Activated T-helper 2 cell treated with anti-CD3 and anti-CD28 coated beads, Interferon-gamma antibody, Interleukin-2, Interleukin-4, amounts not matched to agents 10 μg/mL and 5 μg/mL and 100 μg/mL, durations not matched to agents 14 hours and 24 hours and 36 hours (primary cell): ENCODE results near the gene CTNNA2. TPM values are rescaled to one million over a fixed set of nuclear protein-coding genes. Genes with fewer than 3 reads are reported as not detected.

Source experiments
- DNase-seq: peaks from one replicate; pipeline ENCODE4 v3.0.0; 2021; ENCODE audit warnings: low spot score
- H3K27ac Mint-ChIP-seq: one replicate; pipeline ENCODE4 v1.8.0; 2021; ENCODE audit warnings: mixed read lengths
- H3K27me3 Mint-ChIP-seq: one replicate; pipeline ENCODE4 v1.8.0; 2021; ENCODE audit warnings: low read depth, mixed read lengths
- H3K36me3 Mint-ChIP-seq: one replicate; pipeline ENCODE4 v1.8.0; 2021; ENCODE audit warnings: low read depth, mixed read lengths
- H3K4me1 Mint-ChIP-seq: one replicate; pipeline ENCODE4 v1.8.0; 2021; ENCODE audit warnings: low read depth, mixed read lengths
- H3K4me3 Mint-ChIP-seq: one replicate; pipeline ENCODE4 v1.8.0; 2021; ENCODE audit warnings: low read depth, mild to moderate bottlenecking, moderate library complexity, mixed read lengths
- H3K9me3 Mint-ChIP-seq: one replicate; pipeline ENCODE4 v1.8.0; 2021; ENCODE audit warnings: mixed read lengths
- intact Hi-C: fragments of 100-400 bp; cut with micrococcal nuclease; formaldehyde crosslinking; loops from one replicate; pipeline ENCODE4 v1.15.1; 2023
- total RNA-seq: library from RNA; stranded (reverse); gene quantifications from 2 replicates; pipeline ENCODE4 v1.2.3, GENCODE V29; 2022

The CTNNA2 gene
- total RNA-seq, 1 donor from 2014 or later, result not detected

DNA sequence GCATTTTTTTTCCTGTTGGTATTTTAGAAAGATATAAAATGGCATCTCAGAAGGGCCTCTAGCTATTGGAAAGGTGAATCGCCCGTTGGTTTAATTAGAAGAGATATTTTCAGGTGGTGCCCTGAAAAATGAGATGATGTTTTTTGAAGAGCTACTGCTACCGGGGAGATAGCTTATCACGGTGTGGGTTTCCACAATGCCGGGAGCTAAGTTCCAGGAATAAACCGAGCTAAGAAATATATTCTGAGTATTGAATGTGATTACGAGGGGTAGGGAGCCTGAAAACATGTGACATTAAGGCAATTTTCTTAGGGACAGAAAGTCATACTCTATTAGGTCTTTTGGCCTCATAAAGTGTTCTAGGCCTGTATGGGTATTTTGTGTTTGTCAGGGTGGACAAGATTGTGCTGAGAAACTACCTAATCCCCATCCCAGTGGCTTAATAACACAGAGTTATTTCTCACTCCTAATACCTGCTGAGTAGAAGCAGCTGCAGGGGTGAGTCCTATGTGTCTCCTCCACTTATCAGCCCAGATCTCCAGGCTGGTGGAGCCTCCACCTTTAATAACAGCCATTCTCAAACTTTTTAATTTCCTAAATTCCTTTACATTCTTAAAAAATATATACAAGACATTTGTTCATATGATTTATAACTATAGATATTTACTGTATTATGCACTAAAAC is 641.5 kb downstream of the CTNNA2 start:
- no peaks in the 10 kb centered on the region for H3K36me3 Mint-ChIP-seq
- H3K27me3 Mint-ChIP-seq, result no peaks in the 10 kb centered on the region
- DNase-seq, result no peak
- intact Hi-C loops, result no loop called here
- H3K4me3 Mint-ChIP-seq, result no peak overlapping the region
- H3K27ac Mint-ChIP-seq, result no peak overlapping the region
- H3K9me3 Mint-ChIP-seq, result peaks cover 4% of the 10 kb centered on the region
- H3K4me1 Mint-ChIP-seq, result no peaks in the 10 kb centered on the region

DNA sequence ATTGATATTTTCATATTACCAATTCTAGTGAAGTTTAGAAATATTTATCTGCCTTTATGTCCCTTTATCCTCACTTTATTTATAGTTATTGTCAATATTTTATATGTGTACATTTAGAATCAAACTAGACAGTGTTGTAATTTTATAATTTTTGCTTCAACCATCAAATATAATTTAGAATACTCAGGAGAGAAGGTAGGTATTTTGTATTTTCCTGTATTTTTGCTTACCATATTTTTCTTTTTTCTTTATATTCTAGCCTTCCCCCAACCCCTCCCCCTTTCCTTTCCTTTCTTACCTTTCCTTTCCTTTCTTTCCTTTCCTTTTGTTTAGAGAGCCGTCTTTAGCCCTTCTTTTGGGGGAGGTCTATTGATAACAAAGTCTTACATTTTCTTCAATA is 651.5 kb downstream of the CTNNA2 start:
- Mint-ChIP-seq H3K9me3 (no peaks in the 10 kb centered on the region), H3K27me3 (no peaks in the 10 kb centered on the region), H3K27ac (no peak overlapping the region), H3K4me3 (no peak overlapping the region), H3K4me1 (no peaks in the 10 kb centered on the region), H3K36me3 (no peaks in the 10 kb centered on the region)
- intact Hi-C loops, result no loop called here
- no peak for DNase-seq

DNA sequence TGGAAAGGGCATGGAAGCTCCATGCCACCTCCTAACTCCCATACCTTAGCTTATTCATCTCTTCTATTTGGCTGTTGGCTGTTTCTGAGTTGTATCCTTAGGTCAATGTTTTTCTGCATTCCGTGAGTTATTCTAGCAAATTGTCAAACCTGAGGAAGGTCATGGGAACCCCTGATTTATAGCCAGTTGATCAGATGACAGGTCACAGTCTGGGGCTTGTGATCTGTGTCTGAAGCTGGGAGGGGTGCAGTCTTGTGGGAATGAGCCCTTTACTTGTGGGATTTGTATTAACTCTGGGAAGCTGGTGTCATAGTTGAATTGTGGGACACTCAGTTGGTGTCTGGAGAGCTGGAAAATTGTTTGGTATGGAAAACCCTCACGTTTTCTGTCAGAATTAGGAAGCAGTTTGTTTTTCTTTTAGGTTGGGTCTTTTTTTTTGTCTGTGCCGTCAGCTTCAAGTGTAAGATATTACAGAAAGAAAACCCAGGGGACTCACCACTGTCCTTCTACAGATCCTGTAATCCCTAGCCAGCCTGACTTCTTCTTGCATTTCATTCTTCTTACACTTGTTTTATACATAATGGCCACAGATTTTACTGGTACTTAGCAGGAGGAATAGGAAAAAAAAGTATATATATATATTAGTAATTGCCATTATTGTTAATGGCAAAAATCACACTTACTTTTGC is 653.8 kb downstream of the CTNNA2 start:
- H3K9me3 Mint-ChIP-seq, result peaks cover 2% of the 10 kb centered on the region
- H3K4me1 Mint-ChIP-seq, result no peaks in the 10 kb centered on the region
- H3K4me3 Mint-ChIP-seq, result no peak overlapping the region
- intact Hi-C loops, result no loop called here
- no peak for DNase-seq
- H3K27me3 Mint-ChIP-seq, result no peaks in the 10 kb centered on the region
- no peak overlapping the region for H3K27ac Mint-ChIP-seq
- H3K36me3 Mint-ChIP-seq, result no peaks in the 10 kb centered on the region

DNA sequence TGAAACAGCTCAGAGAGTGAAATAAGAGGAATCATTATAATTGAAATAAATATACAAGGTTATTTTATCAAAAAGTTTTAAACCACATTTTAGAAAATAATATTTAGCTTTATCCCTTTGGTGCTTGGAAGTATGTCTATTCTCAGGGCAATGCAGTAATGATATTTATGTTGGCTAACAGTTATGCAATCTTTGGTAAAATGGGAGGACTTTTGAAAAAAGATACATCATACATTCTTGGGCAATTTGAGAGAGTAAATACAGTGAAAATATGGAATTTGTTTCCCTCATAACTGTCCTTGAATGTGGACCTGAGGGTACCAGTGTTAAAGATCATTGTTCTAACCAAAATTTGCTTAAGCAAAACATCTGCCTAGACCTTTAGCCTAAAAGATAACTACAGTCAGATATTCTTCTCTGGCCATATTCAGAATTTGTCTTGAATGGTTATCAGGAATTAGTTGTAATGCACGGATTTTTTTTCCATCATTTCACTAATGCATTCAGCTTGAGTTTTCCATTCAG is 654.5 kb downstream of the CTNNA2 start:
- Mint-ChIP-seq H3K4me3 (no peak overlapping the region), H3K4me1 (no peaks in the 10 kb centered on the region), H3K27me3 (no peaks in the 10 kb centered on the region), H3K36me3 (no peaks in the 10 kb centered on the region), H3K9me3 (peaks cover 6% of the 10 kb centered on the region), H3K27ac (no peak overlapping the region)
- intact Hi-C loops, result no loop called here
- no peak for DNase-seq

DNA sequence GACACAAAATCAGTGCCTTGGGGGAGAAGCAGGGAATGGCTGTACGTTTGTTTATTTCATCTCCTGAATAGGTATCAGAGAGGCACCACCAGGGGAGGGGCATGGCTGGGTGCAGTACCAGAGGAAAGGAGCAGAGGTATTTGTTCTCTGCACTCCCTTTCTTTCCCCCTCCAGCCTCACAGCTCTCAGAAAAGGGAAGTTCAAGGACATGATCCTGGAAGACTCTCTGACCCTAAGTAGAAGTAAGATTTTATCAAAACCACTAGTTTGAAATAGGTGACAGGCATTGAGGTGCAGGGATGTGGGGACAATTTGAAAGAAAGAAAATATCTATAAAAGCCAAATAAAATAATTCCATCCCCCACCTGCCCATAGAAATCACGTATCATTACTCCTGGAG is 655.2 kb downstream of the CTNNA2 start:
- DNase-seq, result no peak
- no peak overlapping the region for H3K27ac Mint-ChIP-seq
- H3K4me3 Mint-ChIP-seq, result no peak overlapping the region
- peaks cover 11% of the 10 kb centered on the region for H3K9me3 Mint-ChIP-seq
- no peaks in the 10 kb centered on the region for H3K27me3 Mint-ChIP-seq
- H3K36me3 Mint-ChIP-seq, result no peaks in the 10 kb centered on the region
- intact Hi-C loops, result no loop called here
- no peaks in the 10 kb centered on the region for H3K4me1 Mint-ChIP-seq

DNA sequence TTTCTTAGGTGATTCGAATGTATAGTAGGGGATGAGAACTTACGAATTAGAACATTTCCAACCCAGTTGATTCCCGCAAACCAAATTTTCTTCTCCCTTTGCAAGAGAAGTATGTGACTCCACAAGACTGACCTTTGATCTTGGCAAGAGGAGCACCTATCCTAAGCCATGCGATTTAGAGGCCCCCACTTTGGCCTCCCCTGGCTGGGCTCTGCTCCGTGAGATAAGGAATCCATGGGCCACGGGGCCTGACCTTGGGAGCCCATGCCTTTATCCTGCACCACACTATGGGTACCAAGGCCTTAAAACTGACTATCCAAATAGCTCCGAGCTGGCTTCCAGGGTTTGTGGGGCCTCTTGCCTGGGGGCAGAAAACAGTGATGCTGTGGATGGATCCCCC is 656.0 kb downstream of the CTNNA2 start:
- no peak for DNase-seq
- no peaks in the 10 kb centered on the region for H3K4me1 Mint-ChIP-seq
- H3K4me3 Mint-ChIP-seq, result no peak overlapping the region
- H3K27me3 Mint-ChIP-seq, result no peaks in the 10 kb centered on the region
- intact Hi-C loops, result no loop called here
- H3K36me3 Mint-ChIP-seq, result no peaks in the 10 kb centered on the region
- H3K27ac Mint-ChIP-seq, result no peak overlapping the region
- H3K9me3 Mint-ChIP-seq, result peaks cover 17% of the 10 kb centered on the region

DNA sequence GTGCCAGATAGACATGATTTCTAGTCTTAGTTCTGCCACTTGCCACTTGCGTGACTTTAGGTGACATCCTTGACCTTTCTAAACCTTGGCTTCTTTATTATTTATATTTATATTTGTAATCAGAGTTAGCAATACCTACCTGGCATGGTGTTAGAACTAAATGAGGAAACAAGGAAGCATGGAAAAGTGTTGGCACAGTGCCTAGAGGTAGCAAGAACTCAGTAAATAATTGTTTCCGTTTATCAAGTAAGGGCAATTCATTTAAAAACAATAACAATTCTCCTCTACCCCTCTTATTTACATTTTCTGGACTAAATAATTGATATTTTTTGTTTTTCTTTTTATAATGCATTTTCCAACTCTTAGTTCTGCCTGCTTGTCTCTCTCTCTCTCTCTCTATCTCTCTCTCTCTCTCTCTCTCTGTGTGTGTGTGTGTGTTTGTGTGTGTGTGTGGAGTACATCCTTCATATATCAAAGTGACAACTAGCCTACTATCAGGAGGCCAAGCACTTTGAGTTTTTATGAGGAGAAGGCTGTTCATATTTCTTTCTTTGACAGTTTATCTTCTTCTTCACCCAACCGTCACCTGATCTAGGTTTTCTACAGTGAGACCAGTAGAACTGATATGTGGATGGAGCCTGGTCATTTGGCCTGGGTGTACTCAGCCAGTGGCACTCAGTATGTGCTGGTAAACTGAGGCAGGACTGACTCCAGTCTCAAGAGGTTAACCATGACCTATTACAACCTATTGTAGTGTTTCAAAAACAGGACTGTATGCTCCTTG is 657.2 kb downstream of the CTNNA2 start:
- H3K27ac Mint-ChIP-seq, result no peak overlapping the region
- H3K27me3 Mint-ChIP-seq, result no peaks in the 10 kb centered on the region
- intact Hi-C loops, result no loop called here
- peaks cover 22% of the 10 kb centered on the region for H3K9me3 Mint-ChIP-seq
- H3K4me1 Mint-ChIP-seq, result no peaks in the 10 kb centered on the region
- H3K4me3 Mint-ChIP-seq, result no peak overlapping the region
- no peak for DNase-seq
- no peaks in the 10 kb centered on the region for H3K36me3 Mint-ChIP-seq

DNA sequence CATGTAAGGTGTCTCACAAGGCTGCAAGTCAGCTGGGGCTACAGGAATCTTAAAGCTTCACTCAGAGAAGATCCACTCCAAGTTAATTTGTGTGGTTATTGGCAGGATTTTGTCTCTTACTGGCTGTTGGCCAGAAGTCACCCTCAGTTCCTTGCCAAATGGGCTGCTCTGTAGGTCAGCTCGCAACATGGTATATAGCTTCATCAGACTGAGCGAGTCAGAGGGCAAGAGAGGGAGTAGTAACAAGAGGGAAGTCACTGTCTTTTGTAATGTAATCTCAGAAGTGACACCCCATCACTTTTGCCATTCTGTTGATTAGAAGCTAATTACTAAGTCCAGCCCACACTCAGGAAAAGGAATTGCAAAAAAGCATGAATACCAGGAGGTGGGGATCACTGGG is 672.2 kb downstream of the CTNNA2 start:
- Mint-ChIP-seq H3K27me3 (no peaks in the 10 kb centered on the region), H3K9me3 (peaks cover 17% of the 10 kb centered on the region), H3K27ac (no peak overlapping the region), H3K4me3 (no peak overlapping the region), H3K36me3 (no peaks in the 10 kb centered on the region), H3K4me1 (no peaks in the 10 kb centered on the region)
- DNase-seq, result no peak
- intact Hi-C loops, result no loop called here

DNA sequence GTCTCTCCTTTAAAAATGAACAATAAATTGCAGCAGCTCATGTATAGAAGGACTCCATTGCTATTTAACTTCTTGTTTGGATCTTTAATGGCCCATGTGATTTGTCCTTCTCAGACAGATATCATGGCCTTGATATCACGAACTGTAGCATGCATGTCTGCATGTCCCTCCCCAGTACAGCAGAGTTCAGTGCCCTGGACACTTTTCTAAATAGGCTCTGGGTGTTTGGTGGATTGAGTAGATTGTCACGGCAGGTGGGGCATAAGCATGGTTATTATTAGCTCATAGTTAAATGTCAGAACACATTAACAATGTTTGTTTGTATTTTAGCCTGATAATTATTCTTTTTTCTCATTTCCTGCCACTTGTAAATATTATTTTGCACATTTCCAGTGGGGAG is 673.4 kb downstream of the CTNNA2 start:
- no peaks in the 10 kb centered on the region for H3K36me3 Mint-ChIP-seq
- no peaks in the 10 kb centered on the region for H3K27me3 Mint-ChIP-seq
- DNase-seq, result no peak
- no peak overlapping the region for H3K27ac Mint-ChIP-seq
- H3K4me1 Mint-ChIP-seq, result no peaks in the 10 kb centered on the region
- no peak overlapping the region for H3K4me3 Mint-ChIP-seq
- intact Hi-C loops, result no loop called here
- peaks cover 7% of the 10 kb centered on the region for H3K9me3 Mint-ChIP-seq

DNA sequence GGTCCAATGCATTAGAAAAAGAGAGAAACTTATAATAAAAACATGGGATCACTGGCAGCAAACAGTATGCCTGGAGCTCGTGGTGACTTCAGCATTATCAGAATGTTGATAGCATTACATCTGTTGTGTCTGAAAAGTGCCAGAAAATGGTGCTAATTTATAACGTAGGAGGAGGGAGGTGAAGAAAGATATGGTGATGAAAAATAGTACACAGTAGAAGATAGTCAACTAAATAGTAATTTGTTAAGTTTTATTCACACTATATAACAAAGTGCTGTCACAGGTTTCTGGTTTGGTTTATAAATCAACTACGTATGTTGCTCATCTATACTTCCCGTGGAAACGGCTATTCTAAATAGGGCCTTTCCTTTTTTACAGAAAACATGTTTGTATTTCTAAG is 674.3 kb downstream of the CTNNA2 start:
- no peaks in the 10 kb centered on the region for H3K4me1 Mint-ChIP-seq
- DNase-seq, result no peak
- no peaks in the 10 kb centered on the region for H3K27me3 Mint-ChIP-seq
- peaks cover 7% of the 10 kb centered on the region for H3K9me3 Mint-ChIP-seq
- no peak overlapping the region for H3K4me3 Mint-ChIP-seq
- H3K27ac Mint-ChIP-seq, result no peak overlapping the region
- intact Hi-C loops, result no loop called here
- no peaks in the 10 kb centered on the region for H3K36me3 Mint-ChIP-seq

DNA sequence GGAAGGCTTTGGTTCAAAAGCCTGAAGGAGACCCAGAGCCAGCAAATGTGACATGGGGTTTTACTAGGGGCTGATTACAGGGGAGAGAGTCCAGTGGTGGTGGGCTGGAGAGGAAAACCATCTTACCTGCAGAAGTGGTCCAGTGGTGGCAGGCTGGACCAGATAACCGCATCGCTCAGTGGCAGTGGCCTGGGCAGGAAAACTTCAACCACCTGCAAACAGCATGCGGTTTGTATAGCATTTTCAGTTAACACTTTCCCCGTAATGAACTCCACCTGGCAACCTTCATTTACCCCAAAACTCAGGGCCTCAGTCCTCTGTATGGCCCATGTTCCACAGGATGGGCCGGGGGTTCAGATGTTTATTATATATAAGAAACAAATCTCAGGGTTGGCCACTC is 677.3 kb downstream of the CTNNA2 start:
- intact Hi-C loops, result no loop called here
- Mint-ChIP-seq H3K9me3 (peaks cover 4% of the 10 kb centered on the region), H3K27ac (no peak overlapping the region), H3K4me3 (no peak overlapping the region), H3K27me3 (no peaks in the 10 kb centered on the region), H3K36me3 (no peaks in the 10 kb centered on the region), H3K4me1 (no peaks in the 10 kb centered on the region)
- DNase-seq, result no peak

DNA sequence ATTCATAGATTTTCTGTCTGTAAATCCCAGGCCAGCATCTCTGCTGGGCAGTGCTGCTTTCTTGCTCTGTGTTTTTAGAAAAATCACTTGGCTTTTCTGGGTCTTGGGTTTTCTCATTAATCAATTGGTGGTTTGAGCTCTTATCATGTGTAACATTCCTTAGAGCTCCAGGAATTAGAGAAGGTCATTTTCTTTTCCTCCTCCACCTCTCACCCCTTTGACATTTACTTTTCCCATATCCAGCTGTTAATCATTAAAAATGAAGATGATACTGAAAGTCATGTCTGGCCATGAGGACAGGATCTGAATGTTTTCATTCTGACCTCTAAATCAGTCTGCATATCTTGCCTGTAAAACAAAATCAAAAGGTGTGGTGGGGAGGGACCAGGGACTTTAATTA is 680.7 kb downstream of the CTNNA2 start:
- intact Hi-C loops, result no loop called here
- Mint-ChIP-seq H3K4me3 (no peak overlapping the region), H3K27me3 (no peaks in the 10 kb centered on the region), H3K4me1 (no peaks in the 10 kb centered on the region), H3K9me3 (peaks cover 5% of the 10 kb centered on the region), H3K27ac (no peak overlapping the region), H3K36me3 (no peaks in the 10 kb centered on the region)
- no peak for DNase-seq

DNA sequence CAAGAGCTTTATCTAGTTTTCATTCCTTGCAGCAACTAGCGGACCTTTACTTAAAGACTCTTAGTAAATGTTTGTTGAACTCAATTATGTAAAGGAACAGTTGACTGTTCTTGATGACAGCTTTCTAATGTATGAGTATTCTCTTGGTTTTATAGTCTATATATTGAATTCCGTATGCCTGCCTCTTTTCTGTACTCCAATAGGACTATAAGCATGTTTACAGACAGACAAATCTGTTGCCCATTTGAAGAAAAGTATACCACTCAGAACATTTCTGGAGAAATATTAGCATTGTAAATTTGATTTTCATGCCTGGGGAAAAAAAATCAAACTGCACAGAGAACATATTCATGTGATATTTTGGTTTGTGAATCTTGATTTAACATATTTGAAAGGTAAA is 682.2 kb downstream of the CTNNA2 start:
- H3K36me3 Mint-ChIP-seq, result no peaks in the 10 kb centered on the region
- no peaks in the 10 kb centered on the region for H3K27me3 Mint-ChIP-seq
- no peak for DNase-seq
- intact Hi-C loops, result no loop called here
- peaks cover 10% of the 10 kb centered on the region for H3K9me3 Mint-ChIP-seq
- H3K27ac Mint-ChIP-seq, result no peak overlapping the region
- H3K4me1 Mint-ChIP-seq, result no peaks in the 10 kb centered on the region
- H3K4me3 Mint-ChIP-seq, result no peak overlapping the region
